CD4-positive, alpha-beta T cell treated with Interleukin-17A for 1 hour (primary cell): ENCODE measurements around the gene CNTNAP2.

Experiments
- DNase-seq: peaks from one replicate; pipeline ENCODE4 v3.0.0-alpha.2; 2020

The CNTNAP2 gene

DNA sequence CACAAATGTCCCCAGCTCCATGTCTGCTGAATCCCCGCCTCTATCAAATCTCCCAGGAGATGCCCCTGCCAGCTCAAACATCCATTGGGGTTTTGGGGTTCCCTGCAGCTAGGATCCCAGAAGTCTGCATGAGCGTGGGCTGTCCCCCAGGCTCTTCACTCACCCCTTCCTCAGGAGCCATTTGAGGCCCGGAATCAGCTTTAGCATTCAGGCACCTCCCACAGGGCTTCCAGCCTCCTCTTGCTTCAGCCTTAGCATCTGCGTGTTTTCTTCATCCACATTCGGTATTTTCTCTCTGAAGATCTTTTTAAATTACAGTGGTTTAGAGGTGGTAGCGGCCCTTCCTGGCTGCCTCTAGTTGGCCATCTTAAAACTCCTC lies 1054.4 kb downstream of the CNTNAP2 start:
- no peak for DNase-seq

DNA sequence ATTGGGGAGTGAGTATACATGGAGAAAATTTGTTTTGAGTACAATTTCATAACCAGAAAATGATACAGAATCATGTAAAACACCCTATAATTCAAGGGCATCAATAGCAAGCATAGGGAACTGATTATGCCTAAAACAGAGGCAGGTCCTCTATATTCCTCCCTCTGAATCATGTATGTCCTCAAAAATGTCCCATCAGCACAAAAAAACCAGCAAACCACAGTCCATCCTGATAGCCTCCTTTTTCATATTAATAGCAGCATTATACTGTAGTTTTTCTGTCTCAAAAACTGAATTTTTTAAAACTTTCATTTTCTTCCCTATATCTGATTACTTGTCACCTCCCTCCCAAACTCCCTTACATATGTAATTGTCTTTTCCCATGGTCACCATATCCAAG lies 1057.3 kb downstream of the CNTNAP2 start:
- no peak for DNase-seq

DNA sequence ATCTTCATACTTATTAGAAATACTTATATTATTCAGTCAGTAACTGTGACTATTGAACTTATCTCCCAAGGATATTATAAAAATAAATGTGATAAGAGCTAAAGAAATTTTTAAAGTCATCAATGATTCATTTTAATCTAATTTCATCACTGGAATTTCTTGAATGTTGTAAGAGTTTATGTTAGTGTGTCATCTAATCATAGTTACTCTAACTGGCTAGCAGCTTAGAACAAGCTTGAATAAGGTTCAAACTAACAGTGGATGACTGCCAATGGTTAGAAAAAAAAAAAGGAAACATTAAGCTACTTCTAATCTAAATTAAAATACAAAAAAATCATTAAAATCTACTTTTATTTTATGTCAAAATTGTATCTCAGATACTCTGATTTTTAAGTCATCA lies 1066.3 kb downstream of the CNTNAP2 start:
- no peak for DNase-seq

DNA sequence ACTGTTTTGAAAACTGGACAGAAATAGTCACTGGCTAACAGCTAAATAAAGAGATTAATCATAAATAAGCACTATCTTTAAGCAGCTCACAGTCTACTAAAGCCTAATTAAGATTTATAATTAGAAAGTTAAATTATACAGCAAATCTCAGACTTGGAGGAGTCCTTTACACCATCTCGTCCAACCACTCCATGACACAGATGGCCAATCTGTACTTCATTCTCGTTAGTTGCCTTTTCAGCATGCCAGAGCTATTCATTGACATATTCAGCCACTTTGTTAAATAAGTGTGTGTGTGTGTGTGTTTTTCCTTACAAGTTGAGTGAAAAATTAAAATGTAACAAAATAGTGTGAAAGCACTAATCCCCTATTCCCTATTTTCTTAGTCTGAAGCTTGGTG lies 1066.7 kb downstream of the CNTNAP2 start:
- DNase-seq, result no peak

DNA sequence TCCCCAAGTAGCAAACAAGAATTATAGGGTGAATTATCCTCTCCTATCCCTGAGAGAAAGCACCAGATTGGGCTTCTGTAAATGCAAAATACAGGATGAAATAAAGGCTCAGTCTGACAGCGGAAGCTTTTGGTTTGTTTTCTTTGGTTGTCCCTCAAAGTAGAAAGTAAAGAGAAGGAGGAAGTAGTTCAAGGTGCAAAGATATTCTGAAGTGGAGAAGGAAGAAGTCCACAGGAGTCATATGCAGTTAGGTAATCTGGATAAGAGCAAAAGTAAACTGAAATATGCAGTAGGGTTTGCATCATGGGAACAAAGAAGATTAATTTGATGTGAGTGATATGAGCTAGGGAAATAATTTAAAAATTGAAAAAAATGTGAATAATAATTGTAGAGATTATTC lies 1071.9 kb downstream of the CNTNAP2 start:
- no peak for DNase-seq

DNA sequence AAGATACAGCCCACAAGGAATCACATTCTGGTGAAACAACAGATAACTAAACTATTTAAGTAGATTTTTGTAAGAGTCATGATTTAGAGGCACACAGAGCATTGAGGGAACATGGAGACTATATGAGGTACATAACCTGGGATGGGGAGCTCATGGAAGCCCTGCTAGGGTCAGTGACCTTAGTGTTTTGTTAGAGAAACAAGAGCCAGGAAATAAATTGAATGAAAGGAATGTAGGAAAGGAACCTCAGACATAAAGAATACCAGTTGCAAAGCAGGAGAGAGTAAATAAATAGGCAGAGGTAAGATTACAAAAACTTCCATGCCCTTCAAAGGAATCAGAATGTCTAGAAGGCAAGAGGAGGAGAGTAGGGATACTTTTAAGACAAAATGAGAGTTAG lies 1076.9 kb downstream of the CNTNAP2 start:
- DNase-seq, result no peak

DNA sequence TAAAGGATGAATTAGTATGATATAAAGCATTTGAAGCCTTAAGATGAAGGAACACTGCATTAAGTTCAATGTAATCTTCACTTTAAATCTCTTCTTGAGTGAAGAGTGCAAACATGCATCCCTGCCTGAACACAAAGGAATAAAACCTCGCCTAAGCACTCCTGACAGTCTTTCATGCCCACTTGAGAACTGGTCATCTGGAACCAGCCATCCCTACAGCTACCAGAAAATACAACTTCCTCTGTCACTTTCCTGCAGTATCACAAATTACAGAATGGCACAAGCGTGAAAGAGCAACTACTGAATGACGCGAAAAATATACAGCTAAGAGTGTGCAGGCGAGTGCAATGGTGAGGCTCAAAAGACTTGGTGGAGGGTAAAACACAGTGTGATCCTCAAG lies 1079.9 kb downstream of the CNTNAP2 start:
- DNase-seq, result no peak

DNA sequence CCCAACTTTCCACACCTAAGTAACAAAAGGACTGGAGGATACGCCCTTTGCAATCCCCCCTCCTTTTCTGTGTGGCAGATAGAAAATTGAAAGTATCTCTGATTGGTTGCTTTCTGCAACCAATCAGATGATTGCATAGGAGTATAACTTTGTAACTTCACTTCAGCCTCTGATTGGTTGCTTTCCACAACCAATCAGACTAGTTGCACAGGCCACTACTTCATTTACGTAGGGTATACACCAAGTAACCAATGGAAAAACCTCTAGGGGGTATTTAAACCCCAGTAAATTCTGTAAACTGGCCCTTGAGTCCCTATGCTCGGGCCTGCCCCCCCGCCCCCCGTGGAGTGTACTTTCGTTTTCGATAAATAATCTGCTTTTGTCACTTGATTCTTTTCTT lies 1080.4 kb downstream of the CNTNAP2 start:
- DNase-seq, result no peak

DNA sequence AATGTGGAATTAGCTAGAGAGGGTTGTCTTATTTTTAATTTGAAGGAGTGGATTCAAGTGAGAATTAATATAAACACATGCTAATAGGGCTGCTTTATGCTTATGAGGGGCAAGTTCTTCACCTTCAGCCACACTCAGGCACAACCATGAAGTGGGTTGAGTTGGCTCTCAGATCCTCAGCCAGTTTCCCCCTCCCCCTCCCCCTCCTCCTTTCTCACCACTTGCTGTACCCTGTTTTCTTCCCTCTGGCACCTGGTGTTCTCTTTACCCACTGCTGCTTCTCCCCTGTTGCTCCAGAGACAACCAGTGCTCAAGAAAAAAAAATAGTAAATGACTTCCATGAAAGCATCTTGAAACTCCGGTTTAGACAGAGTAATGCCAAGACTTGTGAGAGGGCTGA lies 1083.3 kb downstream of the CNTNAP2 start:
- no peak for DNase-seq

DNA sequence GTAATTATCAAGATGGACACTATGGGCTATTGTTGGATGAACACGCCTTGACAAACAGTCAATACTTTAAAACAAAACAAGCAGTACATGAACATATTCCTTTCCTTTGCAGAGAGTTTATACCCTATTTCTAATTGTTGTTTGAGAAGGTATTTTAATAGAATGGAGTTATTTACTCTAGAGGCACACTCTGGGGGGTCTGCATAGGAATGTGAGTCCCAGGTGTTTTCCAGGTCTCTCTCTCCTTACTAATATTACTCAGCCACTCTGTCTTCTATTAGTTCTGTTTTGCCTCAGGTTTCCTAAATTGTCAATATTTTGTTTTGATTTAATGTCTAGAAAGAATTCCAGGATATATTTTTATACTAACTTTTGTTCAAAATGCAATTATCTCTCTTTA lies 1091.4 kb downstream of the CNTNAP2 start:
- no peak for DNase-seq

DNA sequence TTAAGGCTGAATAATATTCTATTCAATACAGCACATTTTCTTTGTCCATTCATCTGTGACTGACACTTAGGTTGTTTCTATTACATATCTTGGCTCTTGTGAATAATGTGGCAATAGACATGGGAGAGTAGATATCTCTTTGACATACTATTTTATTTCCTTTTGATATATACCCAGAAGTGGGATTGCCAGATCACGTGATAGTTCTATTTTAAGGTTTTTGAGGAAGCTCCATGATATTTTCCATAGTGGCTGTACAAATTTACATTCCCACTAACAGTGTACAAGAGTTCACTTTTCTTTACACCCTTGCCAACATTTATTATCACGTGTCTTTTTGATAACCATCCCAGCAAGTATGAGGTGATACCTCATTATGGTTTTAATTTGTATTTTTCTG lies 1114.7 kb downstream of the CNTNAP2 start:
- no peak for DNase-seq

DNA sequence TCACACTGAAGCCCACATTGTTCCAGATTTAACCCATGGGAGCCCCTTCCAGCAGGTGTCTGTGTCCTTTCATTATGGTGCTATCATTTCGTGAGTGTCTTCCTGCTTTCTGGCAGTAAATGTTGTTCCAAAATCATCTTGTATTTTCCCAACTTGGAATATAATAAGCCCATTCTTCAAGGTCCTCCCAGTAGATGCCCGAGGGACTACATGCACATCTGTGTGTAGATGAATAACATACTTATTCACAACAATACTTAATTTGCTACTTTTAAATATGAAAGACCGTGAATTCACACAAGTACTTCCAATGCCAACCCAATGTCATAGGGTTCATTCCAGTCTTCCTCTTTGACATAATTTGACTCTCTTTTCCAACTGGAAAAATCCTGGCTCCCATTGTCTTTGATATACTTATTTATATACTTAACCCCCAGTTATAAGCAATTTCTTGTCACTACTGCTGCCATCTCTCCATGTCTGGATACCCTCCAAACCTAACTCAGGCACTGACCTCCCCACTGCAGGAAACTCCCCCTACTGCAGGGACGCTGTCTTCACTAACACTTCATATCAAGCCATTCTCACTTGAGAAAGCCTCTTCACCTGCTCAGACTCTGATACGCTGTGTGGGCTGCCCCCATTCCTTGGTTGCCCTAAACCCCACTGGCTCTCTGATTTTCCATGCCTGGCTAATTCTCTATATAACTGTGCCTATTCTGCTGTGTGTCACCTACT lies 1119.2 kb downstream of the CNTNAP2 start:
- no peak for DNase-seq

DNA sequence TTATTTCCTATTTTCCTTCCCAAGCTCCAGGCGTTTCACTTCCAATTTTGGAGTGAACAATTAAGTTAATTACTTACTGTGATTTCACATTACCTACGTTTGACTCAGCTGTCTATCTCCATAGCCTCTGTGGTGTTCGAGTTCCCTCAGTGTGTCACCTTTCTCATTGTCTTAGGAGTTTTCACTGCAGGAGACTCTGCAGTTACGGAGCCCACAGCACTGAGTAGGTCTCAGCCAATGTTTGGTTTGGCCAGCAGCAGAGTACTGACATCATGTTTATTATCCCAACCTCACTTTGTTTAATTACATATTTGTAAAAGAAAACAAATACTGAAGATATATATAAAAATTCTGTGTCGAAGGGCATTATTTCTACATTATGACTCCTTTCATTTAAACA lies 1123.9 kb downstream of the CNTNAP2 start:
- no peak for DNase-seq

DNA sequence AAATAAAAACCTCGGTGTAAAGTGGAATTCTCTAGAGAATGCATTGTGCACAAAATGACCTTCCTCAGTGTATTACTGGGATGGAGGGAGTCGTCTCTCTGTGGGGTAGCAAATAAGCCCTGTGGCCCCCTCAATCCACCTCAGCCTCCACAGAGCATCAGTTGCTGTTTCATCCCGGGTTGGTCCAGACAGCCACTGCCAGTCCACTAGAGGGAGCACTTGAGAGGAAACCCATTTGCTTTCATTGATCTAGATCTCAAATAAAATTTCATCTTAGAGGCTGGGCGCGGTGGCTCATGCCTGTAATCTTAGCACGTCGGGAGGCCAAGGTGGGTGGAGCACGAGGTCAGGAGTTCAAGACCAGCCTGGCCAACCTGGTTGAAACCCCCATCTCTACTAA lies 1128.7 kb downstream of the CNTNAP2 start:
- DNase-seq, result no peak

DNA sequence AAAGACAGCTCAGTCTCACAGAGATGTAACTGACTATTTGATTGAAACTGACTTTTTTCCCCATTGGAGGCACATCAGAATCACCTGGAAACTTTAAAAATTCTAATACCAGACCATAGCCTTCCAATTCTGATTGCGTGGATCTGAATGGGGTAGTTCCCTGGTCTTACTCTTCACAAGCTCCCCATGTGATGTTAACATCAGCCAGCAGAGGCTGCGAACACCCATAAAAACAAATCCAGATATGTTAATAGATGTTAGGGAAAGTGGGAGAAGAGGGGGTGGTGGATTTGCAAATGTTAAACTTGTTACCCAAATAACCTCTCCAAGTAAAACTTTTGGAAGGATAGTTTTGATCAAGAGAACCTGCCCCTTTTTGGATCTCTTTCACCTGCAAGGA lies 1133.4 kb downstream of the CNTNAP2 start:
- no peak for DNase-seq

DNA sequence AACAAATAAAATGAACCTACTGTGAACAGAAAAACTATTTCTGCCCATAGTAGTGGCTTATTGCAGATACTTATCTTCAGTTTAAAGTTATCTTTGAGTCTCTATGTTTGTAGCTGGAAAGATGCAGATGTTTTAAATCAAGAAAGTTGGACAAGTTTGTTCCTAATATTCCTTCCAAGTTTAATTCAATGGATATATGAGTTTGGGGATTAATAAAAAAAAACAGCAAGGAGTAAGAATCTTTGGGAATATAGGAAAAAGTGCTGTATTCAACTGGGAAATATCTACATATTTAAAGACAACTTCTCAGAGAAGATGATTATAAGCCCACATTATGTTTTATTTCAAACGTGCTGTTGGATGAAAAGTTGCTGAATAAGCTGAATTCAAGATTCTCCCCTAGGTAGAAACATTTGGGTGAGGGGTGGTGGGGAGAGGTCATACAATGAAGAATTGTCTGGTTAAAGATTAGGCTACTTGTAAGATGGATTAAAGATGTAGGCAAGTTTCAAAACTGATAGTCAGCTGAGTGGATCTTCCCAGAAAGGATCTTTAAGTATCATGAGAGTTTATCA lies 1135.2 kb downstream of the CNTNAP2 start:
- no peak for DNase-seq

DNA sequence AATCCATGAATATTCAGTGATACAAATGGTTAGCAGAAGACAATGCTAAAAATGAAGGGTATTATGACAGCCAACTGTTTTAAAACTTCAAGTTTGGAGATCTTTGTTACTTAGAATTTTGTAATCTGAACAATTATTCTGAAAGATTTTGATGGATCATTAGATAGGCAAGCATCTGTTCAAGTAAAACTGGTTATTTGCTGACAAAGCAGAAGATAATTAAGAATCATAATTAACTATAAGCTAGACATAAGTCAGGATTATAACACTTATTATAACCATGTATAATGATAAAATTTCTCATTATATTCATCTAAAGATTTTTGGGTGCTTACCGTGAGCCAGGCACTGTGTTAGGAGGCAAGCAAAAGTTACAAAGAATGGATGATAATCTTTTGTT lies 1145.1 kb downstream of the CNTNAP2 start:
- DNase-seq, result no peak

DNA sequence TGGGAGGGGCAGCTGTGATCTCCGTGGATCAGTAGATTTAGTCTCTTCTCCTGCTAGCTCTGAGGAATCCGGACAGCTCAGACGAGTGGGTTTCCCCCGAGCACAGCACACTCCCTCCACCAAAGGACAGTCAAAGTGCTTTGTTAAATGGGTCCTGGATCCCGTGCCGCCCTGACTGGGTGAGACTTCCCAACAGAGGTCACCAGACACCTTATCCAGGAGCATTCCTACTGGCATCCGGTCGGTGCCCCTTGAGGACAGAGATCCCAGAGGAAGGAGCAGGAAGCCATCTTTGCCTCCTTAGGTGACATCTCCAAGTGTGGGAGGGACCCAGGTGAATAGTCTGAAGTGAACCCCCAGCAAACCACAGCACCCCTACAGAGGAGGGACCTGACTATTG lies 1148.9 kb downstream of the CNTNAP2 start:
- no peak for DNase-seq

DNA sequence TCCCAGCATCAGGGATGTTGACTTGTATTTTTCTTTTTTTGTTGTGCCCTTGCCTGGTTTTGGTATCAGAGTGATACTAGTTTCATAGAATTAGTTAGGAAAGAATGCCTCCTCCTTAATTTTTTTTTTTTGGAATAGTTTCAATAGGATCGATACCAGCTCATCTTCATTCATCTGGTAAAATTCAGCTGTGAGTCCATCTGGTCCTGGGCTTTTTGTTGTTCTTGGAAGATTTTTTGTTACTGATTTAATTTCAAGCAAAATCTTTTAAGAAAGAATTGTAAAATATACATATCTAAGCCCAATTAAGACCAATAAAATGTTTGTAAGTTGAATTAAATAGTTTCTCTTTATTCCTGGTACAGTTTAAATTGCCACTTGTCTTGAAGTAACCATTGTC lies 1159.5 kb downstream of the CNTNAP2 start:
- DNase-seq, result no peak

DNA sequence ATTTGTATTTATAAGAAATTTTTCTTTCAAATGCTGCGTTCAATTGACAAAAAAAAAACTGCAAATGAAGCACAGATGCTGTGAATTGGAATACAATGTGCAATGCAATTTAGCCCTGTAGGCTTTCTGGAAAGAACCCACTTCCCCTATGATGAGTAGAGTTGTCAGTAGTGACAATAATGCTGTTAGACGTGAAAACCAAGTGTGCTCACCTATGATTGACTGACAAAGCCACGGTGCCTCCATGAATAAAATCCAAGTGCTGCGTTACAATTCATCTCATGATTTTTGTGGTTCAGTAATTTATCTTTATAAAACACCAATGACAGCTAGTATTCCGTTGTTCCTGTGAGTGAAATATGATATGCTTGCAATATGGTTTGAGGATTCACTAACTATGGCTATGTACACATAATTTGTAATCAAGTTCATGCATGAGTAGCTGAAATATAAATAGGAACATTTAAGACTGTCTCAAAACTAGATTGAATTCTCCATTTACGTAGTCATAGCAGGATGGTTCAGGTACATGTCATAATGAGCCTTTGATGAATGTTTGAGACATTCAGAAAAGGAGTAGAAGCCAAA lies 1160.3 kb downstream of the CNTNAP2 start:
- DNase-seq, result no peak

DNA sequence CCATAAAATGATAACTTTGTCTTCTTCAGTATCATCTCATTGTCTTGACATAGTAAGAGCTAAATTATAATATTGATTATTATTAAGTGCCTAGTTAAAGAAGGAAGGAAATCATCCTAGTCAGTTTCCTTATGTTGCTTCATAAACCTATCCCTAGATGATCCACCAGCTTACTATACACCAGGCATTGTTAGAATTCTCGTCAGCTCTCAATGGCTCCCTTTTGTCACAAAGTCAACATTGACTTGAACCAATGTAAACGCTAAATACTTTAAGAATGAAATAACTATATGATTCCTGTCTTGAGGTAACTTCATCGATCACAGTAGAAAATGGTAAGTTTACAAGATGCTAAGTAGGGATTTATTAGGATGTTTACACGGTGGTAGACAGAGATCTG lies 1162.9 kb downstream of the CNTNAP2 start:
- DNase-seq, result no peak

DNA sequence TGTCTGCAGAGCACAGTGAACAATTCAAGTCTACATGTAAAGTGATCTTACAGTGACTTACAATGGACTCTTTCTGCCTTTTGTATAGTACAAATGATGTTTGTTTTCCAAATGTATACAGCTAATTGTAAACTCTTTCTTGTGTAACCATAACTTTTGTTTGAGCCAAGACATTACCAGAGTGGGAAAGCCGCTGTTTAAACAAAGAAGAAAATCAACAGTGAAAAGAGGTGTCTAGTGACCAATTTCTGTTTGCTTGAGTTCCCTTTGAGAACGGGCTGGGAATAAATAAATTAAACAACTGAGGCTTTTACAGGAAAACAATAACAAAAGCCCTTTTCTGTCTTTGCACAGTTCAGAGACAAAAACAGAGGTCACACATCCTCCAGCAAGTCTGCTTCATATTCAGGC lies 1163.4 kb downstream of the CNTNAP2 start:
- DNase-seq, result no peak

DNA sequence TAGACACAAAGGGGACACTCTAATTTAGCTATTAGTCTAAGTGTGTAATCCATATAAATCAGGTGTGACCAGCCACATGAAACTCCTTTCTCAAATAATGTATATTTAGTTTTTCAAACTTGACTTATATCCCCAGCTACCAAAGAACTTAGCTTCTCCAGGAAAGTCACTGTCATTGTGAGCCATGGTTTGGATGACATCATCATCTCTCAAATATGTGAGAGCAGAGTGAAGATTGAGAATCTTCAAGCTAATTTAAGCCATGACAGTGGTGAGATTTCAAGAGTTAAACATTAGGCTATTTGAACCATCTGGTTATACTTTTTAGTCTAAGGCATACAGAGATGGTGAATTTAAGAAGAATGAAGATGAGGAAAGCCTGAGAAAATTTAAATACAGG lies 1165.6 kb downstream of the CNTNAP2 start:
- no peak for DNase-seq

DNA sequence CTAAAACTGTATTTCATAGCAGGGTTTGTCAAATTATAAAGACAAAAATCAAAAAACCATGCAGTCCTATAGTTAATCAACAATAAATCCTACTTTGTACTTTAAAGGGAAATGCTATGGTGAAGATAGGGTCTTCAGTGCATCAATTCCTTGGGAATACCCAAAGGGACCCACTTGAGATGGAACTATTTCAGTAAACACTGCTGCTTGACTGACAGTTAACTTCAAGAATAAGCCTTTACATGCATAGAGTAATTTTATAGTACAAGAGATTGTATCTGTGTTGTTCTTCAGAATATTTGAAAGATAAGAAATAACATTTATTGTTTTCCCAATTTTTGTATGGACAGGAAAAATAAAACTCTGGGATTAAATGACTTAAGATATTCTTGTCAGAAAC lies 1179.6 kb downstream of the CNTNAP2 start:
- DNase-seq, result no peak

DNA sequence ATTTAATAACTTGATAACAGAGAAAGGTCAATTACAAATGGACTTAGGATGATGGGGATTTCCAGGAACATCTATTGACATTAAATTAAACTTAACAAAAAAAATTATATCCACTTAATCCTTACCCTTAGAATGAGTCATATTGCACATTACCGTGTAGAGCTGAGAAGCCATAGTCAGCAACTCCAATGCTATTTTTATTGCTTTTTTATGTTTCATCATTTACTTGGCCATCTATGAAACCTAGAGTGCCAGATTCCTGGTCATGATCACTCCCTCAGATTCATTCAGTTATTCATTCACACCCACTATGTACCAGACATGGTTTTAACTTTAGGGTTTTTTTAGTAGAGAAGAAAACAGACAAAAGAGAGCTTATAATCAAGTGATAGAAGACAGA lies 1180.4 kb downstream of the CNTNAP2 start:
- DNase-seq, result no peak
